GM21515 (cell line): Measurements from ENCODE around the gene TBC1D7.
A peak's percentile ranks its signal among the peaks of the same experiment; 100 is the strongest.

Experiments
- ATAC-seq: cut with Tn5 transposase; IDR thresholded peaks from one replicate; pipeline ENCODE4 v1.9.1; 2021; ENCODE audit not compliant: unreplicated experiment

The TBC1D7 gene

DNA sequence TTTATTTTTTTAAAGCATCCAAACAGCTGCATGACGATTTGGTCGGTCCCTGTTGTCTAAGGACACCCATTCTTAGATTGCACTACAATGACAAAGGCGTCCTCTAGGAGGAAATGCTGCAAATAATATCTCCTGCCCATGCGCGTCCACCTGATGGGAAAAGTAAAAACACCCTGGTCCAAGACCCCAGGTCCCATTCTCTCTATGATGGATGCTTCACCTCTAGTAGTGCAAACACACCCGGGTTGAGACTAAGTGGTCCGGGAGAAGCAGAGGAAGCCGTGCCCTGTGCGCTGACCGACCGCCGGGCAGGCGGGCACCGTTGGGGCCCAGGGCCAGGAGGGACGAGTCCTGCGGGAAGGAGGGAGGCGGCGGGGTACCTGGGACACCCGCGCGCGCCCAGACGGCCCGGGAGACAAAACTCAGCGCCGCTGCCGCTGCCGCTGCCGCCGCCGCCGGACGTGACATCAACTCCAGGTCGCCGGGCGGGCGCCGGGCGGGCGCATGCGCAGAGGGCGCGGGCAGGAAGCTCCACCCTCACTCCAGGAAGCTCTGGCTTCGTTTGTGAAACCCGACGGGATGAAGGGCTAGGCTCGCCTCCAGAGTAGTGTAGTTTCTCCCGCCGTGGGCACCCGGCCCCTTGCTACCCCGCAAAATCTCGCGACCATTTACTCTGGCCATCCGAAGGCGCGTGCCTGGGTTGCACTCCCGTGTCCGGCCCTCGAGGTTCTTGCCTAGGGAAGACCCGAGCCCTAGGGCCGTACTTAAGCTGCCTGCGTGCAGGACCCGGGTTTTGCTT lies at the start of gene TBC1D7:
TBC1D7 (minus strand) TSS at position 462 of the 799 bp plus-strand sequence. CDS start 1,639 bp downstream, outside the sequence.
- peak; percentile 85 for ATAC-seq

DNA sequence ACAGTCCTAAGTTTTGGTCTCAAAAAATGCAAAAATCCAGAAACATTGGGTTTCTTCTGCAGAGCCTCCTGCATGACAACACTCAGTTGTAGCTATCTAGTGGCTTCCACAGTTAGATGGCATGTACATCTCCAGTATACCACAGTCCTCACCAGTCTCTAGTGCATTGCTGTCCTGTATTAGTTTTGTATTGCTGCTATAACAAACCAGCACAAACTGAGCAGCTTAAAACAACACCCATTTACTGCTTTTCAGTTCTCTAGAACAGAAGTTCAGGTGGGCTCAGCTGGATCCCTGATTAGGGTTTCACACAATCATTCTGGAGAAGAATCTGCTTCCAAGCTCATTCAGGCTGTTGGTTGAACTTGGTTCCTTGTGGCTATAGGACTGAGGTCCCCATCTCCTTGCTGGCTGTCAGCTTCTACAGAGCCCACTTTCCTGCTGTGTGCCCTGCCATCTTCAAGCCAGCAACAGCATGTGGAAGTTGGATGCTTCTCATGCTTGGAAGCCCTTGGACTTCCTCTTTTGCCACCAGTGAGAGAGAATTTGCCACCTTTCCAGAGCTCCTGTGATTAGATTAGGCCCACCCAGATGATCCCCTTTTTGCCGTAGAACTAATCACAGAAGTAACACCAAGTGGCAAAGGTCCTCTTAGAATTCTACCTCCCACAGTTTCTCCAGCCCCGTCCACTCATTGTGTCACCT lies 48.9 kb upstream of the TBC1D7 start:
- ATAC-seq: no peak

DNA sequence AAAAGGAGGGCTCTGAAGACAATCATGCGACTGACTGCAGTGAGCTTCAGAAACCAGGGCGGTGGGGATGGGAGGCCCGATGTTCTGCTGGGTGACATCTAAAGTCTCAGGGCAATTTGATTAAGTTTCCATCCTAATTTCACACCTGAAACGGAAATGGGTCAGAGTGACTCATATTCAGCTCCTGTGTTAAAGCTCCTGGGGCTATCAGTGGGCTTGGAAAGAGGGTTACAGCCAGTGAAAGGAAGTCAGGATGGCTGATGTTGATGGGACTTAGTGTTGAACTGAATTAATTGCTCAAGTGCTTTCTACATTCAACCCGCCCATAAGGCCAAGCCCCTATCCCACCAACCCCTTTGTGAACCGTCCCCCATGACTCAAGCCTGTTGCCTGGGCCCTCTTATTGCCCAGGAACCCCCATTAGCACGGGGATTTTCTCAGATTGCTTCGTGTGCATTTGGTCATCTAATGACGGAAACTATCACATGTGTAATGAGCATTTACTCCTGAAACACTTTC lies 47.1 kb upstream of the TBC1D7 start:
- ATAC-seq: peak; percentile 67

DNA sequence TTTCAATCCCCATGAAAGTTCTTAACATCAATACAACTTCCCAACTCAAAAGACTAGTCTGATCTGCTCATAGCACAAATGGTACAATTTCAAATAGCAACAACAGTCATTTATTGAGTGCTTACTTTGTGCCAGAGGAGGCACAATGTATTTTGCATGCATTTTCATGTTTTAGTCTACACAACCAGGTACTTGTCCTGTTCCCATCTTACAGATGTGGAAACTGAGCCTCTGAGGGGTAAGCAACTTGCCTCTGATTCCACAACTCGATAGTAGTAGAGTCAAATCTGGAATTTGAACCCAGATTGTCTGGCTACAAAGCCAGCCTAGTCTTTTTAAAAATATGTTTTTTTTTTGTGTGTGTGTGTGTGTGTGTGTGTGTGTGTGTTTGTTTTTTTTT lies 45.6 kb upstream of the TBC1D7 start:
- ATAC-seq: no peak

DNA sequence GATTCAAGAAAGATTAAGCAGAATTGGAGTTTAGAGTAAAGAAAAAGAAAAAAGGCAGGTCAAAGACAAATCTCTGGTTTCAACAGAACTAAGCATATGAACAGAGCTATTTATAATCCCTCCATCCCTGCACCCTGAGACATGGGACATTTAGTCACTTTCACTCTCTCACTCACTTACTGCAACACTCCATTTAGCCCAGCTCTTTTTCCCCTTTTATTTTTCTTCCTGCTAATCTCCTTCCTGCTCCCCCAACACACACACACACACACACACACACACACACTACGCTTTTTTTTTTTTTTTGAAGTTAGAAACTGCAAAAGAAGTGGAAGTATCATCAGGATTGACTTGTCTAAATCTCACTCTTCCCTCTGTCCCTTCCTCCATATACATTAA lies 45.1 kb upstream of the TBC1D7 start:
- ATAC-seq: no peak

DNA sequence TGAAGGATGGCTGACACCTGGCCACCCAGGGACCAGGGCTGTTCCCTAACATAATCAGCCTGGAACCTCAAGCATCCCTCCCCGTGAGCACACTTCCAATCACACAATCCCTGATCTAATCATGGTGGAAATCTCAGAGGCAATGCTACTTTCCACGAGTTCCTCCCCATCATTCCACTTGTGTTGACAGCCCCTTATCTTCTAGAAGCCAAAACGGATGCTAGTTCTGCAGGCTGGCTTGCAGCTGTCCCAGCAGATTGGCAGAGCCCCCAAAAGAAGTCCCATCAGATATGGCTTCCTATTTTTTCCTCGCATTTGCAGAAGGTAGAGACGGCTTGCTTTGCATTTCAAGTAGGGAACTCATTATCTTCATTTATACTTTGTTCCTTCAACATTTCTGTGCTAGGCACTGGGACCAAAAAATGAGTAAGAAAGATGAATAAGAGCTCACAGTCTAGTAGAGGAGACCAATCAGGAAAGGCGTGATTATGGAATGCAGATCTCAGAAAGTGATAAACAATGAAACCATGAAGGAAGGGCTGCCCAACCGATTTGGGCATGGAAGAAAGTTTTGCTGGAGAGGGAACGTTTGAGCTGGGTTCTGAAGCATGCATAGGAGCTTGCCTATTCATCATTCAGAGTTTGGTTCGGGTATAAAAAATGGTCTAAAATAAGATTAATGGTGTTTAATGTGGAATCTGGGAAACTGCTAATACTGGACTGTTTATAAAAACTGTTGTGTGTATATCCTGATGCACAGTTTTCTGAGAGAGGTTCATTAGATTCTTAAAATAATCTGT lies 44.6 kb upstream of the TBC1D7 start:
- ATAC-seq: no peak

DNA sequence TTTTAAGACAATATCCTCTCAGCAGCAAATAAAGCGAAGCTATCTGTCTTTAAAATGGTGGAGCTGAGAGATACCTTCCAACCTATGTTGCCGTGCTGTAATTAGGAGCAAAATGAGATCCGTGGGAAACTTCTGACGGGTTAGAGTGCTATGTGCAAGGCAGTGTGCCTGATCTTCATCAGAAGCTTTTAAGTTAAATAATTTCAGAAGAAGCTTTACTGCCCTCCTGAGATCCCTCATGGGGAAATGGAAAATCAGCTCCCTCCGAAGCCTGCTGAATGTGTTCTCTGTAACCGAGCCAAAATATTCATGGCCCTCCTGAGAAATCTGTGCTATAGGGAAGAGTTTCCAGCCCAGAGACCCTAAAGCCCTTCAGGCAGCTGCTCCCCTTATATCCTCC lies 43.7 kb upstream of the TBC1D7 start:
- no peak for ATAC-seq

DNA sequence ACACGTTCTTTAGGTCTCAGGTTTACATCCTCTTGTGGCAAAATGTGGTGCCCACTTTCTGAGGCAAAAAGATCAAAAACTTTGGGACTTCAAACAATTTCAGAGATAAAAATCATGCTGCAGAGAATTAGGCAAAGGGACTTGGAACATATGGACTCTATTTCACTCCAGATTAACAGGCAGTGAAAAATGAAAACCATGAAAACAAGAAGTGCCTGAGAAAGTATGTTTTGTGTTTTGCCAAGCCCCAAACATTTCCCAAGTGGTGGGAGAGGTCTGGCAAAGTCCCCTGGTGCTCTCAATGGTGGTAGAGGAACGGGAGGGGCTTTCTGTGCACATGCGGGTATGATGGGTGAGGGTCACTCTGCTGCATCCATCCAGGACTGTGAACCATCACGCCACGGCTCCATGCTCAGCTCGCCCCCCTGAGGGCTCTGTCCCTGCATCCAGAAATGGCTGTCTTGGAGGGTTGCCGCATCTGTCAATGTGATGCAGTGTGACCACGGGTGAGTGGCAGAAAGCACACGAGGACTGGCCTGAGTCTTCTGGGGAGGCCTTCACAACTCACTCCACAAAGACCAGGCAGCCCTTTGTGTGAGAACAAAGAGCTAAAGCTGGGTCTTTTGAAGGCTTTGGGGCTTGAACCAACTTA lies 43.2 kb upstream of the TBC1D7 start:
- no peak for ATAC-seq

DNA sequence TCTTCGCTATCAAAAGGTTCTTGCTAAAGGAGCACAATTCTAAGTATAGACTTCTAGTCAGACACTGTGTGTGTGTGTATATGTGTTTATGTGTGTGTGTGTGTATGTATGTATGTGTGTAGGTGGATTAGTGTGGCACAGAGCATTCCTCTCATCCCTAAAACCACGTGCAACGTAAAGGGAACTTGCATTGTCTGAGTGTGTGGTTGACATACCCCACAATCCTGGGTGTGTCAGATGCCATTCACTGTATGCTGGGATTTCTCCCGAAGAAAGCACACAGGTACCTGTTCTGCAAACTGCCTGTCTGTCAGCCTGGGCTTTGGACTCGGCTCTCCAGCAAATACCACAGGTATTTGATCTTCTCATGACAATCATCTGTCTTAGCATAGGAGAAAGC lies 42.3 kb upstream of the TBC1D7 start:
- no peak for ATAC-seq

DNA sequence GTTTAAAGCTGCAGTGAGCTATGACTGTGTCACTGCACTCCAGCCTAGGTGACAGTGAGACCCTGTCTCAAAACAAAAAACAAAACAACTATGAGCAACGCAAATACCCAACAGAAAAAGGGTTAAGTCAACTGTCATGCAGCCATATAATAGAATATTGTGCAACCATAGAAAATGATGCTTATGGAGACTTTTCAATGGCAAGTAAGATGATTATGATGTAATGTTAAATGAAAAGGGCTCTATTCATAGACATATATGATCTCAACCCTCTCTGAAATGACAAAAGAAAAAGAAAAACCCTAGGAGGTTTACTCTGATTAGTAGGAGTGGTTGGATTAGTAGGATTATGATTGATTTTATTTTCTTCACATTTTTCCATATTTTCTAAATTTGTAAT lies 41.3 kb upstream of the TBC1D7 start:
- ATAC-seq: no peak

DNA sequence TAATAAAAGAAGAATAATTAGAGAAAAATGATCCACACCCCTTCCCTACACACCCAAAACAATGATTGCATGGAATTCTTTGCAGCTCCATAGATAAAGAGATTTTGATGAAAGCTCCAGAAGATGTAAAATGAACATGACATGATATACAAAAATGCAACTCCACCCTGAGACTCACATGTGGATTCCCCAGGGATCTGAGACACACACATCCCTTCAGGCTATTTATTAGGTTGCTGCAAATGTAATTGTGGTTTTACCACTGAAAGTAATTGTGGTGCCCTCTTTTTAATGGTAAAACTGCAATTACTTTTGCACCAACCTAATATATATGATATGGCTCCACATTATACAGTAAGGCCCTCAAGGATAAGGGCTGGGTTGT lies 40.4 kb upstream of the TBC1D7 start:
- no peak for ATAC-seq

DNA sequence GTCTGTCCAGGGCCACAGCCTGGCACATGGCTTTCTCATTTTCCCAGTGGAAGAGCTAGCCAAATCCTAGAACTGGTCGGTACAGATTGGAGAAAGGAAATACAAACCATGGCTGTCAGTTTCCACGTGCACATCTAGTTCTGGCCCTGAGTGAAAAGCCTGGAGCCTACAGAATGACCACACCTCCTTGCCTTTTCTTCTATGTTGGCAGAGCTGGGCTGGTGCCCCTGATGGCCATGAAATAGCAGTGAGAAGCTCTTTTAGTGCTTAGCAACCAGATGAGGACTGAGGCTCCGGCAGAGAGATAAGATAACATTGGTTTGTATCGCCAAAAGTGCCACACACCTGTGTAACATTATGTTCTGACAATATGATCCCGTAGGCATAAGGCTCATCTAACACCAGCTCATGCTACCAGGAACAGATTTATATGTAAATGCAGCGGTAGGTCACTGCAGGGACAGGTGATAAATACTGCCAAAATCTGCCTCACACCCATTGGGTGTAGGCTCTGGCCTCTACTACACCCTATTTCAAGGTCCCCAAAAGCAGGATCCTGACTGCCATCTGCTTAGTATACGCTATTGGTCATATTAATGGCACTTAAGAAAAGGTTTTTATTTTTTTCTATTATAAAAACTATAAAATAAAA lies 39.9 kb upstream of the TBC1D7 start:
- ATAC-seq: no peak

DNA sequence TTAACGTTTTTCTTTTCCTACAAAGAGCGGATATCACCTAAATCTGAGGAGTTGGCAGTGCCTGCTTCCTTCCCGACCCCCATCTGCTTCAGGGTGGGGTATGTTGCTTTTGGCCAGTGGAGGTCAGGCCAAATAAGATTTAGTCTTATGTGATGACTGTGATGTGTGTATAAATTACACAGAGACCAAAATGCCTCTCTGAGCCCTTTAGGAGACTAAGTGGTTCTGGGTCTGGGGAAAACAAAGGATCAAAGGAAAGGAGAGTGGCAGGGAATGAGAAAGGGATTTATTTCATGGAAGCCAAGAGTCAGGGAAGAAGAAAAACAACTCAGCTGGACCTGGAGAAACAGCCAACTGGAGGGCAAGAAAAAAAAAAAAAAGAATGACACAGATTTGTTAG lies 39.1 kb upstream of the TBC1D7 start:
- ATAC-seq: no peak

DNA sequence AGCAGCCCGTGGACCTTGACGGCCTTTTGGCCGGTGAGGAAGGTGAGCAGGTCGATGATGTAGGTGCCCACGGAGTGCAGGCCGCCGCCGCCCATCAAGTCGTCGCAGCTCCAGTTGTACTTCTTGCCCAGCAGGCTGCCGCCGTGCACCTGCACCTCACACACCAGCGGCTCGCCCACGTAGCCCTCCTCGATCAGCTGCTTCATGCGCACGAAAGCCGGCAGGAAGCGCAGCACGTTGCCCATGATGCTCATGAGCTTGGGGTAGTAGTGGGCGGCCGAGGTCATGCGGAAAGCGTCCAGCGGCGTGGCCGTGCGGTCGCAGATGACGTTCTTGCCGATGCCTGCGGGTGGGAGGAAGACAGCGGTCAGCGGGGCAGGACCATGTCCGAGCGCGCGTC lies 37.0 kb upstream of the TBC1D7 start:
- ATAC-seq: no peak

DNA sequence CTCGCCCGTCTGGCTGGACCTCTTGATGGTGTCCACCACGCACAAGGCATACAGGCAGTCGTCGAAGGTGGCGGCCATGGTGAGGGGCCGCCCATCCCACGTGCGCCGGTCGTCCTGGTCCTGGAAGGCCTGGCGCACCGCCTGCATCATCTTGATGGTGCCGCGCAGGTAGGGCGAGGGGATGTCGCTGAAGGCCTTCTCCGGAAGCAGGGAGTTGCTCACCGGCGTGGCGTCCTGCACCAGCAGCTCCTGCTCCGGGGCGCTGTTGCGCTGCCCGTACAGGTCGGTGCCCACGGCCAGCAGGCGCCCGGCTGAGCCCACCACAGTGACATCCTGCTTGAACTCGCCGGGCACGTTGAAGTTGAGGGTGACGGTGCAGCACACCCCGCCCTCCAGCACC lies 36.5 kb upstream of the TBC1D7 start:
- no peak for ATAC-seq

DNA sequence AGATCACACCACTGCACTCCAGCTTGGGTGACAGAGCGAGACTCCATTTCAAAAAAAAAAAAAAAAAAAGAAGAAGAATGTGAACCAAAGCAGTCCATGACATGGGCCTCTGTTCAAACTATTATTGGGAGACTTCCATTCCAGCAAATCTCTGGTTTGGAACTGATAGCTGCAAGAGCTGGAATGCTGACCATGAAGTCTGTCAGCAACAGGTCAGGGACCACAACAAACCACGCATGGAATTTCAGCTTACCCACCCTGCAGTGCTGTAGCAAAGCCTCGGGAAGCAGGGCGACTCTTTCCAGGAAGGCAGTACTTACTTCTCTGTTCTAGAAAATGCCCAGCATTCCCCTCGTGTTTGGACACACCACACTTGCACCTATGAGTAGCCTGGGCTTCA lies 34.1 kb upstream of the TBC1D7 start:
- no peak for ATAC-seq

DNA sequence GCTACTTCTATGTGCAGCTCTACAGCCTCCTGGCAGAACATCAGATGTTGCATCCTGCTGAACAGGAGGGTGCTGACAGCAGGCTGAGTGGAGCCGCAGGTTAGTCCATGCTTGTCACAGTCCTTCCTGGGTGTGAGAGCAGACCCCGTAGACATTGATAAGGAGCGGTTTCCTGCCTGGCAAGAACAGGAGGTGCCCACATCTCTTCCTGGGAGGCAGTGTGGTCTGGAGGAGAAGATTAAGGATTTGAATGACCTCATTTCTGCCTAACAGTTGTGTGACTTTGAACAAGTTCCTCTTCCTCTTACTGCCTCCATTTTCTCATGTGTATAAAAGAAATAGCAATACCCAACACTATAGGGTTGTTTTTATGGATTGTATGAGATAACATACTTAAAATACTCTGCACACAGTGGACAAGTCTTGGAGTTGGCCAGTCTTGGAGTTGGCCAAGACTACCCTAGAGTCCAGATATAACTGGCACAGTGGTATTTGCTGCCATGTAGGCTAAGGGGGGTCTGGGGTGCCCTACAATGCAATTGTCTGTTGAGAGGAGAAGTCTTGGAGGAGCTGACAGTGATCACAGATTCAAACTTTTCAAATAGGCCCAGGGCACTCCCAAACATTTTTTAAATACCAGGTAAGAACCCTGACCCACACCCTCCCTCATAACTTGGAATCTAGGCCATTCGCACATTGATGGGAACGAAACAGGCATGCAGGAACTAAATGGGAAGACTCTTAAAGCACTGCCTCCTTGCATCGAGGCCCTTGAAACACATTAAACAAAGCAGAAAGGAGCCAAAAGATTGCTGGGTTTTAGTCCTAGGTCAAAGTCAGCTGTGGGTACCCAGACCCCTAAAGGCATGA lies 32.6 kb upstream of the TBC1D7 start:
- ATAC-seq: no peak

DNA sequence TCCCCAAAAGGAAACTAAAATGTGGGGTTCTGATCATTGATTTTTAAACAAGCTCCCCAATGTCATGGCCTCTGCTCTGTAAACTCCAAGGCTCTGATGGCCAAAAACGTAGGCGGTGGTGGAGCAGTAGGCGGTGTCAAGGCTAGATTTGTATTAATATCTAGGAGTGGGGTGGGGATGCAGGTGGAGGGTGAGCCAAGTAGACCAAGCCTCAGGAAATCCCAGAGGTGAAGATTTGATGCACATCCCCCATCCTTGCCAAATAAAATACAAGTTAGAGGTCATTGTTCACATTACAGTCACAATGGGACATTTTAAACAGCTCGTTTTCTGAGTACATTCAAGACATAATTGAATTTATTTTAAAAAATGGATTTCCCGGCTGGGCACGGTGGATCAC lies 30.9 kb upstream of the TBC1D7 start:
- ATAC-seq: no peak

DNA sequence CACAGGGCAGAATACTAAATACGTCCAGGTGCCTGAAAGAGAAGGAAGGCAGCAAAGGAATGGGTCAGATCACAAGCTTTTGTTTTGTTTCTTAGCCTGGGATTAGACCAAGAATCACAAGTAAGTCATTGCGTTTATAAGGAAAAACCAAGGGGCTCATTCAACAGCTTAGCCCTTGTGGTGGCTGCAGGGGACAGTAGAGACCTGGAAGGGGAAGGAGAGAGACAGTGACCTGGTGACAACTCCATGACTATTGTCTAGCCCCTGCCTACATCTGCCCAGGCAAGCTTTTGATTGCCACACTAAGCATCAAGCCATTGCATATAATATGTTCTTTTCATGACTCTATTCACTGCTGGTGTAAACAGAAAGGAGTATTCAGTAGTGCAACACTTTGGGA lies 30.2 kb upstream of the TBC1D7 start:
- ATAC-seq: no peak
